Mammary epithelial cell (primary cell): Measurements from ENCODE around the gene SURF6.

ENCODE experiments used
- EZH2 ChIP-seq: IDR thresholded peaks from 2 replicates; pipeline ENCODE4 v1.6.1; 2012; ENCODE audit warnings: low read length, inconsistent platforms, borderline replicate concordance
- TF ChIP-seq, protein P1 (sequence below), 2 donors: IDR thresholded peaks in 1 of 2; conservative IDR thresholded peaks in 1 of 2; 2 replicates each; pipeline ENCODE4 v1.5.1; 2011 to 2012; ENCODE audit warnings: inconsistent platforms in 2 of 2, low read length in 2 of 2, mild to moderate bottlenecking in 2 of 2, control low read depth in 1 of 2, low read depth in 1 of 2; ENCODE audit not compliant: insufficient read depth in 1 of 2; ENCODE audit errors: extremely low read depth in 1 of 2

DNA sequence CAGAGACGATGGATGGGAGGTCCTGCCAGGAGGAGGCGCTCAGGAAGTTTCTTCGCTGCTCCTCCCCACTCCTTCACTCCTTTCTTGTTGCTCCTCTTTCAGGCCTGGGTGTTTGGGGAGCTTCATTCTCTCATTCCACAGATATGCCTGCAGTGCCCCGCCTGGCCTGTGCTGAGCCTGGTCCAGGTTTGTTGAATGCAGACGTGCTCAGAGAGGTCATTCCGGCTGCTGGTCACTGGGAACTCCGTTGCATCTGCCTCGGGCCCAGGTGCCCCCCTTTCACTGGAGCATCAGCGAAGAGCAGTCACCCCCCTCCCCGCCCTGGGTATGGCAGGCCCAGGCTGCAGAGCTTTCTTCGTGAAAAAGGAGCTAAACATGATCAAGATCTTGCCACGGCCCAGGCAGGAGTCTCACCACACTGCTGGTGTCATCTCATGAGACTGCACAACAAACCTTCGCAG lies 15.5 kb downstream of the SURF6 start:
- TF ChIP-seq, protein P1, sequence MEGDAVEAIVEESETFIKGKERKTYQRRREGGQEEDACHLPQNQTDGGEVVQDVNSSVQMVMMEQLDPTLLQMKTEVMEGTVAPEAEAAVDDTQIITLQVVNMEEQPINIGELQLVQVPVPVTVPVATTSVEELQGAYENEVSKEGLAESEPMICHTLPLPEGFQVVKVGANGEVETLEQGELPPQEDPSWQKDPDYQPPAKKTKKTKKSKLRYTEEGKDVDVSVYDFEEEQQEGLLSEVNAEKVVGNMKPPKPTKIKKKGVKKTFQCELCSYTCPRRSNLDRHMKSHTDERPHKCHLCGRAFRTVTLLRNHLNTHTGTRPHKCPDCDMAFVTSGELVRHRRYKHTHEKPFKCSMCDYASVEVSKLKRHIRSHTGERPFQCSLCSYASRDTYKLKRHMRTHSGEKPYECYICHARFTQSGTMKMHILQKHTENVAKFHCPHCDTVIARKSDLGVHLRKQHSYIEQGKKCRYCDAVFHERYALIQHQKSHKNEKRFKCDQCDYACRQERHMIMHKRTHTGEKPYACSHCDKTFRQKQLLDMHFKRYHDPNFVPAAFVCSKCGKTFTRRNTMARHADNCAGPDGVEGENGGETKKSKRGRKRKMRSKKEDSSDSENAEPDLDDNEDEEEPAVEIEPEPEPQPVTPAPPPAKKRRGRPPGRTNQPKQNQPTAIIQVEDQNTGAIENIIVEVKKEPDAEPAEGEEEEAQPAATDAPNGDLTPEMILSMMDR (conservative IDR thresholded peaks at IDR 0.05 in 1 of 2, IDR thresholded peaks at IDR 0.05 in 1 of 2; ENCODE audit: extremely low read depth in 1 of 2, insufficient read depth in 1 of 2, low read depth in 1 of 2, low read length in 2 of 2), result no peak
- TF ChIP-seq EZH2, result no peak
